ENCODE data around the gene BMF.

GRCh38 chr15:40115670-40116093, 7.0 kb upstream of the BMF start:
- TF ChIP-seq CTCF (IDR thresholded peaks at IDR 0.05) (no peak), POLR2A (IDR thresholded peaks at IDR 0.05) (no peak)

All from transverse colon (tissue), 3 donors.